Chondrocyte (in vitro differentiated cells): ENCODE measurements around the gene TMOD3. TPM values are rescaled to one million over a fixed set of nuclear protein-coding genes. Genes with fewer than 3 reads are reported as not detected.

Experiments used
- DNase-seq: peaks from one replicate; pipeline ENCODE4 v3.0.0; 2021; ENCODE audit warnings: mixed read lengths, low spot score
- H3K27ac Mint-ChIP-seq: one replicate; pipeline ENCODE4 v1.8.0; 2021; ENCODE audit warnings: mild to moderate bottlenecking, moderate library complexity, mixed read lengths; ENCODE audit not compliant: unreplicated experiment
- H3K27me3 Mint-ChIP-seq: 2 replicates; pipeline ENCODE4 v1.8.0; 2021; ENCODE audit warnings: low read depth, mixed read lengths
- H3K36me3 Mint-ChIP-seq: 2 replicates; pipeline ENCODE4 v1.8.0; 2021; ENCODE audit warnings: low read depth, mixed read lengths
- H3K4me1 Mint-ChIP-seq: 2 replicates; pipeline ENCODE4 v1.8.0; 2021; ENCODE audit warnings: low read depth, mild to moderate bottlenecking, mixed read lengths
- H3K4me3 Mint-ChIP-seq: one replicate; pipeline ENCODE4 v1.8.0; 2021; ENCODE audit warnings: mild to moderate bottlenecking, moderate library complexity, mixed read lengths; ENCODE audit not compliant: unreplicated experiment
- H3K9me3 Mint-ChIP-seq: 2 replicates; pipeline ENCODE4 v1.8.0; 2021; ENCODE audit warnings: low read depth, mixed read lengths
- total RNA-seq: library from RNA; stranded (reverse); gene quantifications from 3 replicates; pipeline ENCODE4 v1.2.1, GENCODE V29; 2021
- TF ChIP-seq, protein P1 (sequence below): fragments of 200-600 bp; sonication (generic); IDR thresholded peaks from 2 replicates; pipeline ENCODE4 v1.5.0; 2021; ENCODE audit warnings: antibody characterized with exemption, mild to moderate bottlenecking, moderate library complexity

The TMOD3 gene
- total RNA-seq, 1 donor from 2014 or later = 44.3 TPM

DNA sequence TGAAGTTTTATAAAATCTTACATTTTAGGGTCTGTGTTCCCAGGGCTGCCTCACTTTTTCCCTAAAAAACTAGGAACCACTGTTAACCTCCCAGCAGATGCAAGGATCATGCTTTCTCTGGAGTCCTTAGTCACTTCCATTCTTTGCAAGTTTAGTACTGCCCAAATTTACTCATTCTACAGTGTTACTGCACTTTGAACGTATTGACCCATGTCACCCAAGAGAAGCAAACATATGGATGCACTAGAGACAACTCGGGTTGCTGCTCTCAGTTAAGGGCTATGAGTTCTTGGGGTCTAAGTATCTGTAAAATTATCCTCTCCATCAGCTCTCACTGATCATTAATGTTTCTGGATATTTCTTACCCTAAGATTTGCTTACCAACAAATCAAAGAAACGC, 83.1 kb downstream of the TMOD3 start:
- Mint-ChIP-seq H3K36me3 (peaks cover 17% of the 10 kb centered on the region), H3K27me3 (no peaks in the 10 kb centered on the region), H3K27ac (no peak overlapping the region), H3K9me3 (no peaks in the 10 kb centered on the region), H3K4me1 (peaks cover 9% of the 10 kb centered on the region), H3K4me3 (no peak overlapping the region)
- TF ChIP-seq, protein P1, sequence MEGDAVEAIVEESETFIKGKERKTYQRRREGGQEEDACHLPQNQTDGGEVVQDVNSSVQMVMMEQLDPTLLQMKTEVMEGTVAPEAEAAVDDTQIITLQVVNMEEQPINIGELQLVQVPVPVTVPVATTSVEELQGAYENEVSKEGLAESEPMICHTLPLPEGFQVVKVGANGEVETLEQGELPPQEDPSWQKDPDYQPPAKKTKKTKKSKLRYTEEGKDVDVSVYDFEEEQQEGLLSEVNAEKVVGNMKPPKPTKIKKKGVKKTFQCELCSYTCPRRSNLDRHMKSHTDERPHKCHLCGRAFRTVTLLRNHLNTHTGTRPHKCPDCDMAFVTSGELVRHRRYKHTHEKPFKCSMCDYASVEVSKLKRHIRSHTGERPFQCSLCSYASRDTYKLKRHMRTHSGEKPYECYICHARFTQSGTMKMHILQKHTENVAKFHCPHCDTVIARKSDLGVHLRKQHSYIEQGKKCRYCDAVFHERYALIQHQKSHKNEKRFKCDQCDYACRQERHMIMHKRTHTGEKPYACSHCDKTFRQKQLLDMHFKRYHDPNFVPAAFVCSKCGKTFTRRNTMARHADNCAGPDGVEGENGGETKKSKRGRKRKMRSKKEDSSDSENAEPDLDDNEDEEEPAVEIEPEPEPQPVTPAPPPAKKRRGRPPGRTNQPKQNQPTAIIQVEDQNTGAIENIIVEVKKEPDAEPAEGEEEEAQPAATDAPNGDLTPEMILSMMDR = no peak
- no peak for DNase-seq

DNA sequence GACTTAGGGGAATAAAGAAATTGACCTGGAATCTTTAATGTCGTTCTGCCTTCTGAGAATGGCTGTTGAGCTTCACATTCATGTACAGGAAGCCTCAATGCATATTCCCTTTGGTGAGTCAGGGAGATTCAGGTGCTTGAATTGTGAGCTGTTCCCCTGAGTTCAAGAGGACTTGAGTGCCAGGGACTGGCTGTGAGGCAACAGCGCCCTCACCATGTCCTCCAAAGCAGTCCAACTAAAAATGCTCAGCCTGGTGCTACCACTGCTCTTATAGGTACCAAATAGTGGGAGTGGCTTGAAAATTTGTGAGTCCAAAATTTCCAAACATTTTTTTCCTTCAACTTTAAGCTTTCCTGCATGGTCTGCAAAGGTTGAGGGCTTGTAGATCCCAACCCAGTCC, 88.0 kb downstream of the TMOD3 start:
- DNase-seq = no peak
- no peak overlapping the region for H3K4me3 Mint-ChIP-seq
- H3K9me3 Mint-ChIP-seq = no peaks in the 10 kb centered on the region
- no peaks in the 10 kb centered on the region for H3K27me3 Mint-ChIP-seq
- no peak overlapping the region for H3K27ac Mint-ChIP-seq
- TF ChIP-seq, protein P1 = peak; percentile 70
- no peaks in the 10 kb centered on the region for H3K4me1 Mint-ChIP-seq
- peaks cover 13% of the 10 kb centered on the region for H3K36me3 Mint-ChIP-seq

DNA sequence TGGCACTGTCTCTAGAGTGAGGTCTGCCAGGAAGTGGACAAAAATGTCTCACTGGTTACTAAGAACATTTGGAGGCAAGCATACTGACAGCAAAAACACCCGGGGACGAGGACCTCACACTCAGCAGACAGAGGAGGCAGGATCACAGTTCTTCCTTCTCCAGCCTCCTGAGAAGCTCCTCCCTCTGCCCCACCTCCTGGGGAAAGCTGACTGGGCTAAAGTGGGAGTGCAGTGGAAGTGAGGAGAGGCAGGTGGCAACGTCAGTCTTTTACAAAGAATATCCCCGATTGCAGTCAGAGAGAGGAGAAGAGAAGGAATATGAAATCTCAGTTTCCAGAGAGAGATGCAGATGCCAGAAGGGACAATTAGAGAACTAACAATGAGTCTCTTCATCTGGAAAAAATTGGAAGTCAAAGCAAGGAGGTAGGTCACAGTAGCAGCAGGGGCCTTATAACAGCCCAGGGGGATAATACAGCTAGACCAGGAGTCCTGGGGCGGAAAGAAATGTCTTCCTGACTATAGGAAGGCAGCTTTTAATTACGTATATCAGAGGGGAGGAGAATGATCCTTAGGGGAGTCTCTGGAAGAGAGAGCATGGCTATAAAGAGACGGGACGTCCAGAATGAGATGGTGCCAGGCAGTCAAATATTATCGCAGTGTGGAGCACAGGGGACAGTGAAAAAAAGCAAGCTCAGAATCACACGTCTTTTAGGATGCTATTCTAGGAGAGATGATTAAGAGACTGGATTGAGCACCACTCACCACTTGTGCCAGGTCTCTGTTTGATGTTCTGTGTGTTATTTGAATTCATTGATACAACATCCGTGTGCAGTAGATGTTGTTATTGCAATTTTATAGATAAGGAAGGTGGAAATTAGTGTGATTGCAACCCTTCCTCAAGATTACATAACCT, 95.0 kb downstream of the TMOD3 start:
- H3K4me3 Mint-ChIP-seq = no peak overlapping the region

DNA sequence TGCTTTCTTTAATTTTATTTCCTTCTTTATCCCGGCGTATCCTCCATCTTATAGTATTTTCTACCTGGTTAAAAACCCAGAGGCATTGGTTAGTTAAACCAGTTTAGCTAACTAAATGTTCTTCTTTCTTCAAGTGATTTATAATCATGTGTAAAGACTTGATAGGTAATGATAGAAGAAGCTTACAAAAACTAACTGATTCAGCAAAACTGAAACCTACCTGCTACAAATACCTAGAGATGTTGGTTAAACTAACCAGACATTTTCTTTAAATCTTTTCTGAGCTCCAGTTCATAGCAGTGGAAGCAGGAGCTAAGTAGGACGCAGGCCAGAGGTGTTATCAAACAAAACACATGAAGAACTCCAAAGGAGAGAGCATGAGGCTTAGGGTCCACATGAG, 97.4 kb downstream of the TMOD3 start:
- no peak overlapping the region for H3K27ac Mint-ChIP-seq
- H3K27me3 Mint-ChIP-seq = no peaks in the 10 kb centered on the region
- H3K4me3 Mint-ChIP-seq = no peak overlapping the region
- H3K4me1 Mint-ChIP-seq = no peaks in the 10 kb centered on the region
- TF ChIP-seq, protein P1 = no peak
- H3K9me3 Mint-ChIP-seq = no peaks in the 10 kb centered on the region
- H3K36me3 Mint-ChIP-seq = peaks cover 15% of the 10 kb centered on the region
- DNase-seq = no peak

More for the DNA sequence above, 95.0 kb downstream of the TMOD3 start:
- Mint-ChIP-seq H3K27ac (no peak overlapping the region), H3K27me3 (no peaks in the 10 kb centered on the region), H3K4me1 (no peaks in the 10 kb centered on the region), H3K9me3 (no peaks in the 10 kb centered on the region), H3K36me3 (peaks cover 22% of the 10 kb centered on the region)
- DNase-seq = no peak
- TF ChIP-seq, protein P1 = no peak

DNA sequence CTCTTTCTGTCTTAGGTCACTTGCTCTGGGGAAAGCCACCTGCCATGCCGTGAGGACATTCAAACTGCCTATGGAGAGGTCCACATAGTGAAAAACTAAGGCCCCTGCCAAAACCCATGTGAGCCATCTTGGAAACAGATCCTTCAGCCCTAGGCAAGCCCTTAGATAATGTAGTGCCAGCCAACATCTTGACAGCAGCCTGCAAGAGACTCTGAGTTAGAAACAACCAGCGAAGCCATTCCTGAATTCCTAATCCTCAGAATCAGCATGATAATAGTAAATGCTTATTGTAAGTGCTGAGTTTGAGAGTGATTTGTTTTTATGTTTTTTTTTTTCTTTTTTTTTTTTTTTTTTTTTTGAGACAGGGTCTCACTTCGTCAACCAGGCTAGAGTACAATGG, 101.6 kb downstream of the TMOD3 start:
- no peak overlapping the region for H3K27ac Mint-ChIP-seq
- no peaks in the 10 kb centered on the region for H3K4me1 Mint-ChIP-seq
- H3K36me3 Mint-ChIP-seq = peaks cover 8% of the 10 kb centered on the region
- H3K9me3 Mint-ChIP-seq = no peaks in the 10 kb centered on the region
- DNase-seq = no peak
- no peak overlapping the region for H3K4me3 Mint-ChIP-seq
- H3K27me3 Mint-ChIP-seq = no peaks in the 10 kb centered on the region
- TF ChIP-seq, protein P1 = no peak
